HUES6 (cell line): ENCODE data around the gene IKZF3.

ENCODE experiments used
- H3K27ac ChIP-seq: 2 replicates; pipeline ENCODE4 v1.7.0; 2013; ENCODE audit warnings: low read depth, mild to moderate bottlenecking, low read length, inconsistent platforms
- H3K27me3 ChIP-seq: 2 replicates; pipeline ENCODE4 v1.6.1; 2013; ENCODE audit warnings: low read length; ENCODE audit not compliant: control insufficient read depth, insufficient read depth
- H3K36me3 ChIP-seq: 2 replicates; pipeline ENCODE4 v1.6.1; 2013; ENCODE audit warnings: low read length; ENCODE audit not compliant: control insufficient read depth, insufficient read depth
- H3K4me1 ChIP-seq: 2 replicates; pipeline ENCODE4 v1.6.1; 2013; ENCODE audit warnings: low read length; ENCODE audit not compliant: control insufficient read depth, insufficient read depth
- H3K4me3 ChIP-seq: 2 replicates; pipeline ENCODE4 v1.5.1; 2013; ENCODE audit warnings: low read depth, low read length
- H3K9ac ChIP-seq: one replicate; pipeline ENCODE4 v1.6.1; 2013; ENCODE audit warnings: mild to moderate bottlenecking, low read length
- H3K9me3 ChIP-seq: 2 replicates; pipeline ENCODE4 v1.6.1; 2013; ENCODE audit warnings: low read depth, low read length; ENCODE audit not compliant: control insufficient read depth, insufficient read depth

IKZF3 gene

DNA sequence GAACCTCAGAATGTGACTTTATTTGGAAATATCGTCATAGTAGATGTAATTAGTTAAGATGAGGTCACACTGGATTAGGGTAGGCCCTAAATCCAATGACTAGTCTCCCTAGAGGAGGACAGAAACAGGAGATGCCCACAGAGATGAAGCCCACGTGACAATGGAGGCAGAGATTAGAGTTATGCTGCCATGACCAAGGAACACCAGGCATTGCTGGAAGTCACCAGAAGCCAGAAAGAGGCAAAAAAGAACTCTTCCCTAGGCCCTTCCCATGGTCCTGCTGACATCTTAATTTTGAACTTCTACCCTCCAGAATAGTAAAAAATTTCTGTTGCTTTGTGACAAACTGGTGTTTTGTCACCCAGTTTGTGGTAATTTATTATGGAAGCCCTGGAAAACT lies 49.6 kb downstream of the IKZF3 start:
- Histone ChIP-seq H3K36me3 (no peaks in the 10 kb centered on the region), H3K4me1 (0 out of 2 replicates have a peak, but pooled peaks cover 4% of the 10 kb centered on the region), H3K4me3 (no peak overlapping the region), H3K27me3 (no peaks in the 10 kb centered on the region), H3K27ac (no peak overlapping the region), H3K9ac (no peak overlapping the region), H3K9me3 (no peaks in the 10 kb centered on the region)

DNA sequence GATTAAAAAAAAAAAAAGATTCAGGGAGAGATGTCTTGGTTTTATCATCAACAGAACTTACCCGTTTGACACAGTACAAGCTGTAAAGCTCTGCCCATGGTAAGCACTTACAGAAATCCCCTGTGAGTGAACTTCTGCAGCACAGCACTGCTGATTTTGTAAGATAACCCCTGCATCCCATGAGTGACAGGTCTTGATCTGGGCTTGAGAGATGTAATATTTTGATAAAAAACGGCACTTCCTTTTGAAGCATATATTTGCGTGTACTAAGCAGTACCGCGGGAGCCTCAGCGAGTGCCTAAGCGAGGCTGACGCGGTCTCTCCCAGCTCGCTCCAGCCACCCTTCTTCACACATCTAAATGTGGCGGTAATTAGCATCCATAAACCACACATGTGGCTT lies 50.5 kb downstream of the IKZF3 start:
- no peaks in the 10 kb centered on the region for H3K27me3 ChIP-seq
- H3K4me1 ChIP-seq = 0 out of 2 replicates have a peak, but pooled peaks cover 4% of the 10 kb centered on the region
- H3K27ac ChIP-seq = no peak overlapping the region
- no peak overlapping the region for H3K9ac ChIP-seq
- no peaks in the 10 kb centered on the region for H3K36me3 ChIP-seq
- H3K9me3 ChIP-seq = no peaks in the 10 kb centered on the region
- H3K4me3 ChIP-seq = no peak overlapping the region

DNA sequence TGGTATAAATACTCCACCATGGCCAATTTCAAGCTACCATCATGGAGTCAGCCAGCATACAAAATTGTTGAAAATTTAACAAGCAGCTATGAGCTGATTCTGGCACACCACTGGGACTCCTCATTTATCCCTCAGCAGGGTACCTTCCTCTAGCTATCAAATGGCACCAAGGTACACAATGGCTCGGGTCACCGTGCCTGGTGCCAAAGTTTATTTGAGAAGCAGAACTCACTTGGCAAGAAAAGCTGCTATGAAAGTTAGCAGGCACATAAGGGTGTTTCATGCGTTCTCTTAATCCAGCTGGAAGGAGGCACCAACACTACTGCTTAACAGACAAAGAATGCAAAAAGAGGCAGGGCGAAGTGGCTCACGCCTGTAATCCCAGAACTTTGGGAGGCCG lies 51.6 kb downstream of the IKZF3 start:
- Histone ChIP-seq H3K27ac (no peak overlapping the region), H3K9me3 (no peaks in the 10 kb centered on the region), H3K27me3 (no peaks in the 10 kb centered on the region), H3K4me1 (0 out of 2 replicates have a peak, but pooled peaks cover 4% of the 10 kb centered on the region), H3K4me3 (no peak overlapping the region), H3K9ac (no peak overlapping the region), H3K36me3 (no peaks in the 10 kb centered on the region)

DNA sequence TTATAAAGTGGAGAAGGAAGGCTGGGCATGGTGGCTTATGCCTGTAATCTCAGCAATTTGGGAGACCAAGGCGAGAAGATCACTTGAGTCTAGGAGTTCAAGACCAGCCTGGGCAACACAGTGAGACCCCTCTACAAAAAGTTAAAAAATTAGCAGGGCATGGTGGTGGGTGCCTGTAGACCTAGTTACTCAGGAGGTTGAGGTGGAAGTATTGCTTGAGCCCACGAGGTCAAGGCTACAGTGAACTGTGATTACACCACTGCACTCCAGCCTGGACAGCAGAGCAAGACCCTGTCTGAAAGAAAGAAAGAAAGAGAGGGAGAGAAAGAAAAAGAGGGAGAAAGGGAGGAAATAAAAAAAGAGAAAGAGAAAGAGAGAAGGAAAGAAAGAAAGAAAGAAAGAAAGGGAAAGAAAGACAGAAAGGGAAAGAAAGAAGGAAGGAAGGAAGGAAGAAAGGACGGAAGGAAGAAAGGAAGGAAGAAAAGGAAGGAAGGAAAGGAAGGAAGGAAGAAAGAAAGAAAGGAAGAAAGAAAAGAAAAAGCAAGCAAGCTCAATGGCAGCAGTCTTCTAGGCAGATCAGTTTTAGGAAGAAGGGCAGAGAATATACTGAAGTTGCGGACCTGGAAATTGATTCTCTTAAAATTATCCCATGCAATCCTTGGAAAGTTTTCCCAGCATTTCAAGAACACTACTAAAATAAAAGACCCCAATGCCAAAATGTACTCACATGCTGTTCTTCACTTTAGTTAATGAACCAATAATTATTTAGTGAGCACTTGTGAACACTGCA lies 53.0 kb downstream of the IKZF3 start:
- H3K9ac ChIP-seq = no peak overlapping the region
- no peaks in the 10 kb centered on the region for H3K27me3 ChIP-seq
- no peak overlapping the region for H3K4me3 ChIP-seq
- 0 out of 2 replicates have a peak, but pooled peaks cover 4% of the 10 kb centered on the region for H3K4me1 ChIP-seq
- no peaks in the 10 kb centered on the region for H3K9me3 ChIP-seq
- no peak overlapping the region for H3K27ac ChIP-seq
- H3K36me3 ChIP-seq = no peaks in the 10 kb centered on the region

DNA sequence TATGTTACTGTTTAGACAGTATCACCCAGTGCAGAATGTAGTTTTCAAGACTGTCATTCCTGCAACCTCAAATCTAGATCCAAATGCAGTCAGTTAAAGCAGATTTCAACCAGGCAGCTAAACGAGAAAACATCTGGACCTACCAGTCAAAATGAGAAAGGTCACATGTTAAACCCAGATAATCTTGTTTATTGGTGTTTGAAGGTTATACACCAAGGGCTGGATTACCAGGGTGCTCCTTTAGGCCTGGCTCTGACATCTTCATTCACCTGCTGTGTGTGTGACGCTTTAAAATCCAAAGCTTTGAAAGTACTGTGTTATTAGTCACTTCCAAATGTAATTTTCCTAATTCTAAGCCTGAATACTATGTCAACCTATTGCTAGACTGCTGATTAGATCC lies 54.9 kb downstream of the IKZF3 start:
- H3K4me3 ChIP-seq = no peak overlapping the region
- 0 out of 2 replicates have a peak, but pooled peaks cover 4% of the 10 kb centered on the region for H3K4me1 ChIP-seq
- no peak overlapping the region for H3K27ac ChIP-seq
- H3K9me3 ChIP-seq = no peaks in the 10 kb centered on the region
- H3K9ac ChIP-seq = no peak overlapping the region
- no peaks in the 10 kb centered on the region for H3K27me3 ChIP-seq
- no peaks in the 10 kb centered on the region for H3K36me3 ChIP-seq

DNA sequence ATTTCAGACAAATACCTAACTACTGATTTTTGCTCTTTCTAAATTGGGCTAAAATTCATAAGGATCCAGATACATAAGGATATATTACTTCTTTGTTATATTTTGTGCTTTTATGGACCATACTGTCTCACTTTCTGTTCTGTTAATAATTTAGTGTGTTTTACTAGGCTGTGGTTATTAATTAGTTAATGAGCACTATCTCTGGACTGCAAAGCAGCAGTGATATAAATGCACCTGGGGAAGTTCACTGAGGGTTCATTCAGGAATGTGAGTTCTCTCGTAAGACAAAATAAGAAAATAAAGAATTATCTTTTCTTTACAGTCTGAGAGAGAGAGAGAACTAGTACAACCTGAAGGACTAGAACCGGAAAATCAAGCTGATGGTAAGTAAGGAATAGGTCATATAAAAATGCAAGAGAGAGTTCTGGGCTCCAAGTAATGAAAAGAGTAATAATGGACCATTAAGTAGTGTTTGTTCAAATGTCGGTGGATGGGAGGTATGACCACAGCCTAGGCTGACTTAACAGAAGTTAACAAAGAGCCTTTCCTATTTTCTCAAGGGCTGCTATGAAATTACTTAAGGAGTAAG lies 55.6 kb downstream of the IKZF3 start:
- no peak overlapping the region for H3K4me3 ChIP-seq
- 0 out of 2 replicates have a peak, but pooled peaks cover 4% of the 10 kb centered on the region for H3K4me1 ChIP-seq
- H3K27ac ChIP-seq = no peak overlapping the region
- no peaks in the 10 kb centered on the region for H3K9me3 ChIP-seq
- no peaks in the 10 kb centered on the region for H3K36me3 ChIP-seq
- H3K27me3 ChIP-seq = no peaks in the 10 kb centered on the region
- no peak overlapping the region for H3K9ac ChIP-seq

DNA sequence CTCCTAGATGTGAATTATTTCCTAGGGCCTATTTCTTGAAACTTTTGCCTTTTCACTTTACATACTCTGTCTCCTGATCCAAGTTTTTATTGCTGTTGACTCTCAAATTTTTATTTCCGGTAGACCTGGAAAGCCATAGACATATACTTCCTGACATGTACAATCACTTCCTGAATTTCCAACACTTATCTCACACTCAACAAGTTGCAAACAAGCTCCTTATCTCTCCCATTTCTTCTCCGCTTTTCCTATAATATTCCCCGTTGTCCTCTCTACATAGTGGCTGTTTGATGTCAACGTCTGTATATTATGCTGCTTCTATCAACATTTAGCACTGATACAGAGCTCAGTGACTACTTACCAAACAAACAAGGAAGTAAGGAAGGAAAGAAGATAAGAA lies 59.3 kb downstream of the IKZF3 start:
- no peak overlapping the region for H3K4me3 ChIP-seq
- no peaks in the 10 kb centered on the region for H3K27me3 ChIP-seq
- no peak overlapping the region for H3K27ac ChIP-seq
- H3K4me1 ChIP-seq = peaks cover 15% of the 10 kb centered on the region; the same call in 1 of the 2 replicates
- H3K9me3 ChIP-seq = no peaks in the 10 kb centered on the region
- H3K9ac ChIP-seq = no peak overlapping the region
- H3K36me3 ChIP-seq = no peaks in the 10 kb centered on the region

DNA sequence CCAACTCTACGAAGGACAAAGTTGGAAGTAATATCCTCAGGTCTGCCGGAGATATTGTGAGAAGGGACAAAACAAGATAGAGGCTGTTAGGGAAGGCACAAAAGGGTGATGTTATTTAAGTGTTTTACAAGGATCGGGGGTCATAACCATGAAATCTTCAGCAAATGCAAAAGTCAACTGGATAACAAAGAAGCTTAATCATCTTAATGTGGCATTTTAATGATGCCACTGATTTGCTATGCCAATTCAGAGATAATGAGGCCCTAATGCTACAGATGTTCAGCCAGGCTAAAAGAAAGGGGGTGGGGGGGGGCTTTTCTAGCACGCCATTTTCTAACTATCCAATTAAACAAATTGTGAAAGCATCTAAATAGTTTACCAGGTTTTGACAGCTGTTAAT lies 63.1 kb downstream of the IKZF3 start:
- Histone ChIP-seq H3K4me1 (peaks cover 22% of the 10 kb centered on the region; the same call in 1 of the 2 replicates), H3K27me3 (no peaks in the 10 kb centered on the region), H3K27ac (no peak overlapping the region), H3K4me3 (no peak overlapping the region), H3K9me3 (no peaks in the 10 kb centered on the region), H3K36me3 (no peaks in the 10 kb centered on the region), H3K9ac (no peak overlapping the region)

DNA sequence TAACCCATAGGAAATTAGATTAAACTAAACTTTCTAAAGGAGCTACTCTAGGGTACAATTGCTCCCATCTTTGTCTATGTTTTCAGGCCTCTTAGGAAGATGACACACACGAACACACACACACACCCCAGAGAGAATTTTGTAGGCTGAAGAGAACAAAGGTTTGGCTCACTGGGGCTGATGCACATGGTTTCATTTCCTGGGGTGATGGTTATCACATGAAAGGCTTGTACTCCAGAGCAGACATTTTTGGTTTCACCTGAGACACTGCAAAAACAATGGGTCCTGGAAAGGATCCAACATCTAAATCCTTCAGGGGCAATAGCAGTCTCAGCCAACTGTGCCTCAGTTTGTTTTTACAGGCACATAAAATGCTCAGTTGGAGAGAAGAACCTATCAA lies 63.6 kb downstream of the IKZF3 start:
- H3K4me1 ChIP-seq = peaks cover 22% of the 10 kb centered on the region; the same call in 1 of the 2 replicates
- H3K9me3 ChIP-seq = no peaks in the 10 kb centered on the region
- no peak overlapping the region for H3K27ac ChIP-seq
- H3K4me3 ChIP-seq = no peak overlapping the region
- no peak overlapping the region for H3K9ac ChIP-seq
- H3K27me3 ChIP-seq = no peaks in the 10 kb centered on the region
- H3K36me3 ChIP-seq = no peaks in the 10 kb centered on the region

DNA sequence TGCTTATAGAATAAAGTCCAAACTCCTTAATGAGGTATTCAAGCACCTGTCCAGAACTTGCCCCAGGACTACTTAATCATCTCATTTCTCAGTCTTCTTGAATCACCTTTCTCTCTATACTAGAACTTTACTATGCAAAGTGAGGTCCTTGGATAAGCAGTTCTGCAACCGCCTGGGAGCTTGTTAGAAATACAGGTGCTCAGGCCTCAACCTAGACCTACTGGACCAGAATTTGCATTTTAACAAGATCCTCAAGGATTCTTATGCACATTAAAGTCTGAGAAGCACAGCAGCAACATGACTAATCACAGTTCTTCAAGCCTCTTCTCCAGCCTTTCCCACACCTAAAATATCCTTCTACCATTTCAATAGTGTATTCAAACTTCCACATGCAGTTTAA lies 64.7 kb downstream of the IKZF3 start:
- Histone ChIP-seq H3K9ac (no peak overlapping the region), H3K27ac (no peak overlapping the region), H3K4me1 (peaks cover 22% of the 10 kb centered on the region; the same call in 1 of the 2 replicates), H3K9me3 (no peaks in the 10 kb centered on the region), H3K36me3 (no peaks in the 10 kb centered on the region), H3K27me3 (no peaks in the 10 kb centered on the region), H3K4me3 (no peak overlapping the region)

DNA sequence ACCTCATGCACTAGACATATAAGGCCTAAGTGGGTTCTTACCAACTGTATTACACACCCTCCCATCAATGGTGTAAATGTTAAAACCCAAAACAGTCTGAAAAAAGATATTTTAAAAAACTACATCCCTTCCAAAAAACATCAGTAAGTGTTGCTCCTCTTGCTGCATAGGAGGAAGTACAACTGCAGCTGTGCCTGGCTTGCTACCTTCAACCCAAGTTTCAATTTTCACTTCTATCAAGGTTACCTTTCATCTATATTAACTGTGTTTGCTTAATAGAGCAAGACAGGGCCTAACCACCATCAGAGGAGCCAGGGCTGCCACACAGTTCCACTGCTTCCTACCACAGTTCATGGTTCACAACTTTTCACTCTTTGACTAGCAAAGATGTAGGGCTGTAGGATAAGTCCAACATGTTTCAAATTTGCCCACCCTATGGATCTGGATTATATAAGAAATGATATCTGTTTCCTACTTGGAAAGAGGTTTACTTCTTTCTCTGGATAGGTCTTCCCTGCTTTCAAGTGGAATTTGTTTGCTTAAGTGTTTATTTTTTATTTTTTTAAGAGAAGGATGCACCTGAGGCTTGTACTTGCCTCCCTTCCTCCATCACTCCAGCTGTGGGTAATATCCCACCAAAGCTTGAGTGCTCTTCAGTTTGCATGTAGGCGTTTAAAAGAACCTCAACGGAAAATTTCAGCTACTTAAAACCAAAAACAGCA lies 69.7 kb downstream of the IKZF3 start:
- H3K27ac ChIP-seq = no peak overlapping the region
- no peak overlapping the region for H3K9ac ChIP-seq
- H3K4me1 ChIP-seq = peaks cover 3% of the 10 kb centered on the region; the same call in 1 of the 2 replicates
- no peaks in the 10 kb centered on the region for H3K9me3 ChIP-seq
- no peaks in the 10 kb centered on the region for H3K27me3 ChIP-seq
- no peak overlapping the region for H3K4me3 ChIP-seq
- H3K36me3 ChIP-seq = no peaks in the 10 kb centered on the region
